OCI-LY1 (cell line): ENCODE results near the gene TAS1R1.

Experiments used
- CTCF ChIP-seq: fragments of 200-600 bp; sonication (generic), shearing (Covaris generic); IDR thresholded peaks from 2 replicates; pipeline ENCODE4 v1.5.1; 2017; ENCODE audit warnings: mild to moderate bottlenecking, antibody characterized with exemption, low read length, moderate library complexity, mixed read lengths
- EZH2 ChIP-seq: fragments of 200-600 bp; sonication (generic), shearing (Covaris generic); IDR thresholded peaks from 2 replicates; pipeline ENCODE4 v1.8.0; 2017; ENCODE audit warnings: borderline replicate concordance, mixed run types, mild to moderate bottlenecking, antibody characterized with exemption, low read length, moderate library complexity, mixed read lengths

GRCh38 chr1:6587261-6588005, 32.3 kb downstream of the TAS1R1 start:
- TF ChIP-seq CTCF: no peak
- no peak for TF ChIP-seq EZH2
